ENCODE measurements around the gene FJX1.

Gene FJX1

GRCh38 chr11:35617687-35618496 lies at the start of gene FJX1:
TSS of gene FJX1 (plus strand) at chr11:35618460. CDS start at chr11:35618637, 177 bp downstream.
- DNase-seq (ENCODE audit: low read depth in 3 of 3) = no peak

- no peak for DNase-seq (ENCODE audit: low read depth in 3 of 3)
Measured at GRCh38 chr11:35571696-35572095, 46.6 kb upstream of the FJX1 start.

- no peak for DNase-seq (ENCODE audit: low read depth in 3 of 3)
Measured at GRCh38 chr11:35579557-35580396, 38.5 kb upstream of the FJX1 start.

GRCh38 chr11:35580397-35580781 lies 37.9 kb upstream of the FJX1 start:
- no peak for DNase-seq (ENCODE audit: low read depth in 3 of 3)

- no peak for DNase-seq (ENCODE audit: low read depth in 3 of 3)
Measured at GRCh38 chr11:35582033-35582432, 36.2 kb upstream of the FJX1 start.

- no peak for DNase-seq (ENCODE audit: low read depth in 3 of 3)
Measured at GRCh38 chr11:35583126-35583525, 35.1 kb upstream of the FJX1 start.

- DNase-seq (ENCODE audit: low read depth in 3 of 3) = no peak
Measured at GRCh38 chr11:35583843-35584242, 34.4 kb upstream of the FJX1 start.

- DNase-seq (ENCODE audit: low read depth in 3 of 3) = no peak
Measured at GRCh38 chr11:35584321-35584720, 33.9 kb upstream of the FJX1 start.

- DNase-seq (ENCODE audit: low read depth in 3 of 3) = no peak
Measured at GRCh38 chr11:35585416-35585815, 32.8 kb upstream of the FJX1 start.

- no peak for DNase-seq (ENCODE audit: low read depth in 3 of 3)
Measured at GRCh38 chr11:35586222-35586621, 32.0 kb upstream of the FJX1 start.

- DNase-seq (ENCODE audit: low read depth in 3 of 3) = no peak
Measured at GRCh38 chr11:35587972-35588371, 30.3 kb upstream of the FJX1 start.

- DNase-seq (ENCODE audit: low read depth in 3 of 3) = no peak
Measured at GRCh38 chr11:35588627-35589026, 29.6 kb upstream of the FJX1 start.

GRCh38 chr11:35589281-35589680 lies 29.0 kb upstream of the FJX1 start:
- DNase-seq (ENCODE audit: low read depth in 3 of 3) = no peak

GRCh38 chr11:35590412-35590811 lies 27.8 kb upstream of the FJX1 start:
- no peak for DNase-seq (ENCODE audit: low read depth in 3 of 3)

- no peak for DNase-seq (ENCODE audit: low read depth in 3 of 3)
Measured at GRCh38 chr11:35593143-35593542, 25.1 kb upstream of the FJX1 start.

GRCh38 chr11:35594680-35595079 lies 23.6 kb upstream of the FJX1 start:
- DNase-seq (ENCODE audit: low read depth in 3 of 3) = no peak

GRCh38 chr11:35598254-35599125 lies 19.8 kb upstream of the FJX1 start:
- no peak for DNase-seq (ENCODE audit: low read depth in 3 of 3)

GRCh38 chr11:35600331-35600838 lies 17.9 kb upstream of the FJX1 start:
- no peak for DNase-seq (ENCODE audit: low read depth in 3 of 3)

- no peak for DNase-seq (ENCODE audit: low read depth in 3 of 3)
Measured at GRCh38 chr11:35602160-35602793, 16.0 kb upstream of the FJX1 start.

GRCh38 chr11:35602979-35603378 lies 15.3 kb upstream of the FJX1 start:
- no peak for DNase-seq (ENCODE audit: low read depth in 3 of 3)

- no peak for DNase-seq (ENCODE audit: low read depth in 3 of 3)
Measured at GRCh38 chr11:35605706-35606105, 12.6 kb upstream of the FJX1 start.

Measured in stimulated activated CD4-positive, alpha-beta T cell treated with anti-CD3 and anti-CD28 coated beads, TNF-alpha, amount 100 ng/mL, for 48 hours (primary cell).